ENCODE results near the gene TEKT5.

TEKT5 gene

DNA sequence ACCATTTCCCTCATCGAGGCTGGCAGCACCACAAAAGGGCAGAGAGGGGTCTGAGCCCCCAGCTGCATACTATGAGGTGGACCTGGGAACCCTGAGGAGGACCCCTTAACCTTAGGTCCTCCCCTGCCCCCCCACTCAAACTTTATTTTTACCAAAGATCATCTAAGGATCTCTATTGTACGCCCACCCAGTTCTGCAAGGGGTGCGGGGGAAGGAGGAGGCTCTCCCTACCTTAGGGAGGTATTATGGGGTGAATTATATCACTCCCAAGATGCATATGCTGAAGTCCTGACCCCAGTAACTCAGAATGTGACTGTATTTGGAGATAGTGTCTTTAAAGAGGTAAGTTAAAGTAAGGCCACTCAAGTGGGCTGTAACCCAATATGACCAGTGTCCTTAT, 87.6 kb downstream of the TEKT5 start:
- no peak for DNase-seq

DNA sequence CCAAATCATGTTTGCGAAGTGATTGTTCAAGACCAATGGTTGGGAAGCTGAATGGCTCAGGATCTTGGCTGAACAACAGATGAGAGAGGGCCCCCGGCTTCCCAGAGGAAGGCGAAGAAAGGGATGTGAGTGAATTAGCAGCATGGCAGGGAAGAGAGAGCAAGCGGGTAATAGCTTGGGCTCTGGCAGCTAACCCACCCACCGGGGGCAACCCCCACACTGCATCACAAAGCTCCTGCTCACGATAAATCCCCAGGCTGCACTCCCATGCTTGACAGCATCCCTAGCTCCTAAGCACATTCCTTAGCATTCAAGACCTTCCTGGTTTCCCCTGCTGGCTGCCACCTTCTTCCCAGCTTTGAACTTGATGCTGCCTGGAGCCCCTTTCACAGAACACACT, 88.1 kb downstream of the TEKT5 start:
- no peak for DNase-seq

DNA sequence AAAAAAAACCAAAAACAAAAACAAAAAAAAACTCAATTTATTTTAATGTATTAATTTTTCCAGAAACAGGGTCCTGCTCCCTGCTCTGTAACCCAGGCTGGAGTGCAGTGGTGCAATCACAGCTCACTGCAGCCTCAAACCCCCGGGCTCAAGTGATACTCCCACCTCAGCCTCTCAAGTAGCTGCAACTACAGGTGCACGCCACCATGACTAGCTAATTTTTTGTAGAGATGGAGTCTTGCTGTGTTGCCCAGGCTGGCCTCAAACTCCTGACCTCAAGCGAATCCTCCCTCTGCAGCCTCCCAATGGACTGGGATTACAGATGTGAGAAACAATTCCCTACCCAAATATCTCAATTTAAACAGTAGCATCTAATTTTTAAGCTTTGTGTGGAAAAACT, 89.1 kb downstream of the TEKT5 start:
- no peak for DNase-seq

DNA sequence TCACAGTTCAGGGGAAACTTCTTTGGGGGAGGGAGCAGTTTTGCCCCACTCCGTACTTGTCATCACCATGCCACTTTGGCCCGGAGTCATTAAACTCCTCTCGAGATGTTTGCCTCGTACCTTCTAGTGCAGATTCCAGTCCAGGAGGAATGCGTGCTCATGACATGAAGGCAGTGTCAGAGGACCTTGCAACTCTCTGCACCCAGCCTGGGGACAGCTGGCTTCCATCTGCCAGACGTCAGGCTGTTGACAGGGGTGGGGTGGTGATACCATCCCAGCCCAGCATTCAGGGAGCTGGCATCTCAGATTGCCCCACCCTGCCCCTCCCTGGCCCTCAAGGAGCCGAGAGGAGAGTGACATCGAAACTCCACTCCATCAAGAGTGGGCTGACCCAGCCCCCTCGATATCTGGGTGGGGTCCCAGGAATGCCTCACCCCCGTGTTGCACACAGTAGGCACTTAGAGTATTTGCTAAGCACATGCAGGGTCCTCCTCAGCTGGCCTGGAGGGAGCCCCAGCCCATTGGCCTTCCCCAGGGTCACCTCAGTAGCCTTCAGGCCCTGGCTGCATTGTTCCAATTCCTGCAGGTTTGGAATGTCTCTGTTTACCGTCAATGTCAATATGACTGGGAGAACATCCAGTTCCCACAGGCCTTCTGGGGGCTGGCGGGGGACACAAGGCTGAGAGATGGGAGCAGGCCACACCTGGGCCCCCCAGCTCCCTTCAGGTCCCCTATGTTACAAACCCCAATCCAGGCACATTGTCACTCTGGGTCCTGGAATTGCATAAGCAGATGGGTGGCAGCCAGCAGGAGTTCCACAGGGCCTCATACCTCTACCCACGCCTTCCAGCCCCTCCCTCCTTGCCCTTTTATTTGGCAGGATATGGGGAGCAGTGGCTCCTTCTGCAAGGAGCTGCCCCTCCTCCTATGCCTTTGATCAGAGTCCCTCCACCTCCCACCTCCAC, 93.0 kb downstream of the TEKT5 start:
- DNase-seq, result no peak

DNA sequence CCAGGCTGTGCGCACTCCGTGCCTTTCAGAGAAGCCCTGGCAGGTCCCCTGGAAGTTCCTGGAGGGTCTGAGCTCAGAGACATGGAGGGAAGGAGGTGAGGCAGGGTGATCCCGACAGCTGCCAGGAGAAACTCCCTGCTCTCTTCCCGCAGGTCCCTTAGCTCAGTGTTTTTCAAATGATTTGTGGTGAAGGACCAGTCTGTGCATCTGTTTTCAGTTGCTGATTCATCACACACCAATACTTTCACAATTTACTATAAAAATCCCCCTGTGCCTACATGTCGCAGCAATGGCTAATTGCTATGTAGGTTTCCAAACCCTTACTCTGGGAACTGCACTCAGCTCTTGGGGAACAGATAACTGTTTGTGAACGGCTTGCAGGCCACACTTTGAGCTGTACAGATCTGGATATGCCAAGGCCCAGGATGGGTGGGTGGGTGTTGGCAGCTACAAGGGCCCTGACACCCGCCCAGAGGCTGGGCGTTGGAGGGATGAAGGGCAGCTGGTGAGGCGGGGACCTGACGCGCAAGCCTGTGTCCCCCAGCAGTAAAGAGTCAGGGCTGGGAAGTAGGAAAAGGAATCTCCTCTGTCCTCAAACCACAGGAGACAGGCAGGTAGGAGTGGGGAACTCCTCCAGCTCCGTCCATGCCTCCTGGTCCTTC, 93.8 kb downstream of the TEKT5 start:
- no peak for DNase-seq

DNA sequence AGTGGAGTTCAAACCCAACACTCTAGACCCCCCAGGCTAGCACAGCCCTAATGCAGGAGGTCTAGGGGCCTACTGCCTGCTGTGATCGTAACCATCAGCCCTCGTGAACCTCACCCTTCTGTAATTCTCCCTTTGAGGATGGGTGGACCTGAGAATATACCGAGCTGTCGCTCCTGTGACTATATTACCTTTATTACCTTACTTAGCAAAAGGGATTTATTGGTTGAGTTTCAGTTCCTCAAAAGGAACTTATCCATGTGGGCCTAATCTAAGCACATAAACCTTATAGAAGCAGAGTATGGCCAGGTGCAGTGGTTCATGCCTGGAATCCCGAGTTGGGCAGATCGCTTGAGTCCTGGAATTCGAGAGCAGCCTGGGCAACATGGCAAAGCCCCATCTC, 95.1 kb downstream of the TEKT5 start:
- DNase-seq, result no peak

DNA sequence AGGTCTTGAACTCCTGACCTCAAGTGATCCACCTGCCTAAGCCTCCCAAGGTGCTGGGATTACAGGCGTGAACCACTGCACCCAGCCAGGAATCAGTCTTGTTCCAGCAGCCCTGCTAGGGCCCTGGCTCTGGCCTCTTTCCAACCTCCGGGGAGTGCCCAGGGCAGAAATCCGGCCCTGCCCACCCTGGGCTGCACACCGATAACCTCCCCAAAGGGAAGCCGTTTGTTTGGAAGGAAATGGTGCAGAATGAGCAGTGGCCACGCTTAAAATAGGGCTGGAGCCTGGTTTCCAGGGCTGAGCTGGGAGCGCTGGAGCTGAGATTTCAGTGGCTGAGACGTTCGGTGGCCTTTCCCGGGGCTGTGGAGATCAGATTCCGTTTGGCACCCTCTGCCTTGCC, 96.6 kb downstream of the TEKT5 start:
- no peak for DNase-seq

DNA sequence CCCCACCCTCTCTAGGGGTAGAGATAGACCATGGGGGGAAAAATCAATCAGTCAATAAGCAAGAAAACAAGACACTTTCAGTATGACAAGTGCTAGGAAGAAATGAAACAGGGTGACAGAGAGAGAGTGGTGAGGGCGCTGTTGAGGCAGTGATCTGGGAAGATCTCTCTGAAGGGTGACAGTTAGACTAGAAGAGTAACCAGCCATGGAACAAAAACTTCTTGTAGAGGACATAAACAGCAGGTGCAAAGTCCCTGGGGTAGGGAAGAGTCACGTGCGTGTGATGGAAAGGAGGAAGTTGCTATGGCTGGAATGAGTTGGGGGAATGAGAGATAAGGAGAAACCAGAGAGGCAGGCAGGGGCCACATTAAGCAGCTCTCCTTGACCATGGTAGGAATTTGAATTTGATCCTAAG, 97.5 kb downstream of the TEKT5 start:
- DNase-seq, result no peak

DNA sequence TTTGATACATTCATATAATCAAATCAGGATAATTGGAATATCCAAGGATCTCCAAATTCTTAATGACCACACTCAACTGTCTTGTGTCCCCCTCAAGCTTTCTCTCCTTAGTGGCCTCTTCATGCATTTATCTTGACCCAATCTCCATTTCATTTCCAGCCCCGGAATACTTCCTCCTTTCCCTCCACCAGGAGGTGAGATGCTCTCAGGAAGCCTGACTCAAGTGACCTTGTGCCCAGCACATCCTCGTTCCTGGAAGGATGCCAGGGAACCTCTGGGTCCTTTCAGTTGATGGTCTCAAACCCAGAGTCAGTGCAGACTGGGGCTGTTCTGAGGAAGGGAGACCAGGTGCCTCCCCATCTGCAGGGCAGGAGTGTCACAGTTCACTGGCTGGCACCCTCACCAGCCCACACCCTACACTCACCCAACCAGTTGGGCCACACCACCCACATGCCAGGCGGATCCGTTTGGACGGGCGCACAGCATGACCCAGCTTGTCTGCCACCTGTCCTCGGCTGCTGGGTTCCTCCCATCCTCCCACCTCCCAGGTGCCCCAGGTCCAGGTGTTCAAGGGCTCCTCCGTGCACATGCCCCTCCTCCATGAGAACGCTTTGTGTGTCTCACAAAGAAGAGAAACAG, 100.3 kb downstream of the TEKT5 start:
- no peak for DNase-seq

DNA sequence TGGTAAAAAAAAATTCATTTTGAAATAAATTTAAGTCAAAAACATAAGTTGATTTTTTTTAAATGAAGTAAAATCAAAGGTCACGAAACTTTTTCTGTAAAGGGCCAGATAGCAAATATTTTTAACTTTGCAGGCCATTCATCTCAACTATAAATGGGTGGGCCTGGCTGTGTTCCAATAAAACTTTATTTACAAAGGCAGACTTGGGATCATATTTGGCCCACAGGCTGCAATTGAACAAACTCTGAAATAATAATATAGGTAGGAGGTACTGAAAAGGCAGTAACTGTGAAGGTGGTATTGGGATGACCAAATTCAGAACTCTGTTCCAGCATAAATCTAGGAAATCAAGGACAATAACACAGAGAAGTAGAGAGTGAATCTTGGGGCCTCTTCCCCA, 102.1 kb downstream of the TEKT5 start:
- no peak for DNase-seq

DNA sequence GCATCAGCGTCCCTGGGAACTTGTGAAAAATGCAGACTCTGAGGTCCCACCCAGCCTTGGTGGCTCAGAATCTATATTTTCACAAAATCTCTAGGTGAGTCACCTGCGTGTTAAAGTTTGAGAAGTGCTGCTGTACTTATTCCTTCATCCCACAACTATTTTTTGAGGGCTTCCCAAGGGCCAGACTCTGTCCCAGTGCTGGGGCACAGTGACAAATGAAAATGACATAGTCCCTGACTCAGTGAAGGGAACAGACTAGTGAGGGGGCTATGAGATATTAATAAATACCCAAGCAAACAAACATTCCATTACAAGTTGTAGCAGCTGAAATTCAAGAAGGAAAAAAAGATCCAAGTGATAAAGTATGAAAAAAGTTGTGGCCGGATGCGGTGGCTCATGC, 104.4 kb downstream of the TEKT5 start:
- DNase-seq, result no peak

DNA sequence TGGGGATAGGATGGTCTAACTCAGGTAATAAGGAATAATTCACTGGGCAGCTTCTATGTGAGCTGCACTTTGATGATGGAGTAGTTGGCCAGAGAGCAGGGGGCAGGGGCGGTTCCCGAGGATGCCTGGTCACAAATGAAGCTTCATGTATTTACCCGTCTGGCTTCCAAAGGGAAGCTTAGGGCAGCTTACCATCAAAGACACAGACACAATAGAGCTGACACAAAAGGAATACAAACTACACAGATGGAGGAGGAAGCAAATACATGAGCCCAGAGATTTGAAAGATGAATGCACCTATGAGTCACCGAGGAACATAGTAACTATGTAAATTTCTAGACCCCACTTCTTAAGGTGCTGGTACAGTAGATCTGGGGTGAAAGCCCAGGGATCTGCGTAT, 105.6 kb downstream of the TEKT5 start:
- DNase-seq, result no peak

DNA sequence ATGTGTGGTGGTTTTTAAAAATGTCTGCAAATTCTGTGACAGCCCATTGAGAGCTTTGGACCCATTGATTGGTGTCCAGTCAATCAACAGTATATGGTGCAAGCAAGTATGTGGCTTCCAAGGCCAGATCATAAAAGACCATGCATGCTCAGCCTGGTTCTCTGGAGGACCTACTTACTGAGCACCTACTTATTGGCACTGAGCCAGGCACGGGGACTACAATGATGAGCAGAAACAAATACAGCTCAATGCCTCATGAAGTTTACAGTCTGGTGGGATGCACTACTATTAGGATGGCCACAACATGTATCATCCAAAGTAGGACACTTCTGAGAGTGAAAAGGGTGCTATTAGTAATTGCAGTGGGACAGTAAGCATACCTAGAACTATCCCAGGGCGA, 107.1 kb downstream of the TEKT5 start:
- DNase-seq, result no peak

DNA sequence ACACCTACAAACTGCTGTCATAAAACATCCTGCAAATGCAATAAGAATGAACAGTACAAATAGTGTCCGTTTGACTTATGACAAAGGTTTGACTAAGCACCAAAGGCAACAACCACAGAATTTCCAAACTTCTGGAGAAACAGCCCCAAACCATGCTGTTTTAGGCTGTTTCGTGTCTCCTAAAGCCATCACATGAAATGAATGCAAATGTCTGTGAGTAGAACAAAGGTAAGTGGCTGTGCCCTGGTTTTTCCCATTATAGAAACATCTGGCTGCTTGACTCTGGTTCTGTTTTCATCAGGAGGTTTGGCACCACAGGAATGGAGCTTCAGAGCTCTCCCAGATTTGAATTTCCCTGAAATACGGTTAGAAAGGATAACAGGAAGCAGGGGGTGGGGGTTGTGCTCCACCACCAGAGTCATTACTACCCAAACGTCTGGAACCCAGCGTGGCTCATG, 109.7 kb downstream of the TEKT5 start:
- DNase-seq, result no peak

DNA sequence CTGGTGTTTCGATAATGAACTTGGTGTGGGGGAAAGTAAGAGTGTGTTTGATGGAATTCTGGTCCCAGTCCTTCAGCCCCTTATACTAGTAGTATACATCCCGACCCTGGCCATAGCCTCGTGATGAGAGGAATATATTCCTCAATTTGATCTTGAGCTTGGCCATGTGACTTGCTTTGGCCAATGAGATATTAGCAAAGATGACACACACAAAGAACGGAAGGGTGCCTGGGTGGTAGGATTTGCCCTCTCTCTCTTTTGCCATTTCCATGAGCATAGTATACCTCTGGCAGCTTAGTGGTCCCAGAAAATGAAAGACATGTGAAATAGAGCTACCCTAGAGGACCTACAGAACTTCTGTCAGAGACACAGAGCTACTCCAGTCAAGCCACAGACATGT, 111.5 kb downstream of the TEKT5 start:
- no peak for DNase-seq

DNA sequence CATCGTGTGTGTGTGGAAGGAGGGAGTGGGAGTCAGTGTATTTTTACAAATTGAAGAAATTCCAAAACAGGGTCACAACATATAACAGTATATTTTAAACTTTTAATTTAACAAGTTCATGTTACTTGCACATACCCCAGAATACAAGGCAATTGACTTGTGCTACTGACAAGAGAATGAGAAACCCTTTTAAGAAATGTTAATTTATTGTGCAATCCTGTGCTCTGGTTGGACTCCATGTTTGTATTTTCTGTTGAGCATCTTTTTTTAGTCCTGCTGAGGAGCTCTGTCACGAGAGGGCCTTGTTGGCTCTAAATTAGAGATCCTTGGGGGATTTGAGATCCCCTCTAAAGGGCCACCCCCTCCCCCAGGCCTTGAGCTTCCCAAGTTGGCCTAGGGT, 113.2 kb downstream of the TEKT5 start:
- DNase-seq, result no peak

DNA sequence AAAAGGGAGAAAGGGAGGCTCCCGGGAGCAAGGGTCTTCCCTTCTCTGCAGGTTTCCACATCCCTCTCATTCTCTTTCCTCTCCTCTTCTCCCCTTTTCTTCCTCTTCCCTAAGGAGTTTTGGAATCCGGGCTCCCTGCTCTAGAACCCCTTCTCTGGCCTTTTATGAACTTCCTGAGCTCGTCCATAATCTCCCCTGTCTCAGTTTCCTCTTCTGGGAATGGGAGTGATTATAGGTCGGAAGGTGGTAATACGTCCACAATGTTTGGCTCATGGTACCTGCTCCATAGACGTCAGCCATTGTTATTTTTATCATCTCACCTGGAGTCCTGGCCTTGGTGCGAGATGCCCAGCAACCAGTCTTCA, 113.9 kb downstream of the TEKT5 start:
- no peak for DNase-seq

DNA sequence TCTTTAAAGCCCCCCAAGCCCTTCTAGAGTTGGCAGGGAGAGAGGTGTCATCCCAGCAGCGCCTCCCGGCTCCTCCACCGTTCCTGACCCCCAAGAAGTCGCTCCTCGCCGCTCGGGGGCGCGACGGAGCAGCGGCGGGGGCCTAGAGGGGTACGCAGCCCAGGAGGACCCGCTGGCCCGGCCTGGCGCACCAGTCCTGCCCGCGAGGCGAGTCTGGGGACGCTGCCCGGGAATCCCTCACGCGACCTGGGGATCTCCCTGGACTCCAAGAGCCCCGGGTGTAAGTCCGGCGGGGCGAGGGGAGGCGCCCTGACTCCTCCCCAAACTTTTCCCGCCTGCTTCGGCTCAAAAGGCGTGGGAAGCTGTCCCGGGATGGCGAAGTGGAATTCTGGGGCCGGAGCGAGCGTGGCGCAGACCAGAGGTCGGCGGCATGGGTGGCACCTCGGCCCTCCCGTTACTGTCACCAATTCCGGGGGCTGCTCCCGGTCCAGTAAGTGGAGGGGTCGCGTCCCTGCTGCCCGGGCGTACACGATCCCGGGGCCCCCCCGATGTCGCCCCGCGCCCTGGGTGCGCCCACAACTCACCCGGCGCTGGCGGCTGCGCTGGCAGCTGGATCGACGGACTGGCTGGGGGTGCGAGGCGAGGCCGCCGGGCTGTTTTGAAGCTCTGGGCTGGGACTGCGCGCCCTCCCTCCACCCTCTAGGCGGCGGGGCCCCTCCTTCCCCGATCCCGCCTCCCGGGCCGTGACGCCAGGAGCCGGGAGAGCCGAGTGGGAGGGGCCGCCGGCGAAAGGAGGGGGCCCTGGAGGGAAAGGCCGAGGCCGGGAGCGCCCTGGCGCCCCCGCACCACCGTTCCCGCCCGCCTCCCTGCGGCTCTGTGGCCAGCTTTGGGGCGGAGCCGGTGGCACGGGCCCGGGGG, 114.5 kb downstream of the TEKT5 start, which contains the start of gene EMP2:
EMP2 (minus strand) TSS at position 634 of the 918 bp plus-strand sequence. CDS start 32,981 bp downstream, outside the sequence.
- DNase-seq, result no peak

DNA sequence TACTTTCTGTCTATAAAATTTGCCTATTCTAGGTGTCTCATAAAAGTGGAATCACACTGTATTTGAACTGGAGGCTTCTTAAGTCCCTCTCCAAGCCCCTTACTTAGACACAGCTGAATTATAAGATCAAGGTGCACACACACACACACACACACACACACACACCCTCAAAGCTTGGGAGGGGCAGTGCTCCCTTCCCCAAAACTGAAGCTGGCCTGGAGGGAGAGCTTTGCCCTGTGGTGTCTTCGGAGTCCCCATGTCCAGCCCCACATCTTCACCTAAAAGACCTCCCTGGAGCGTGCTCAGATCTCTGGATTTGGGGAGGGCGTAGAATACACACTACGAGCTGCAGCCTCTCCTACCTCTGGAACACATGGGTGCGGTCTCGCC, 115.2 kb downstream of the TEKT5 start:
- DNase-seq, result no peak

DNA sequence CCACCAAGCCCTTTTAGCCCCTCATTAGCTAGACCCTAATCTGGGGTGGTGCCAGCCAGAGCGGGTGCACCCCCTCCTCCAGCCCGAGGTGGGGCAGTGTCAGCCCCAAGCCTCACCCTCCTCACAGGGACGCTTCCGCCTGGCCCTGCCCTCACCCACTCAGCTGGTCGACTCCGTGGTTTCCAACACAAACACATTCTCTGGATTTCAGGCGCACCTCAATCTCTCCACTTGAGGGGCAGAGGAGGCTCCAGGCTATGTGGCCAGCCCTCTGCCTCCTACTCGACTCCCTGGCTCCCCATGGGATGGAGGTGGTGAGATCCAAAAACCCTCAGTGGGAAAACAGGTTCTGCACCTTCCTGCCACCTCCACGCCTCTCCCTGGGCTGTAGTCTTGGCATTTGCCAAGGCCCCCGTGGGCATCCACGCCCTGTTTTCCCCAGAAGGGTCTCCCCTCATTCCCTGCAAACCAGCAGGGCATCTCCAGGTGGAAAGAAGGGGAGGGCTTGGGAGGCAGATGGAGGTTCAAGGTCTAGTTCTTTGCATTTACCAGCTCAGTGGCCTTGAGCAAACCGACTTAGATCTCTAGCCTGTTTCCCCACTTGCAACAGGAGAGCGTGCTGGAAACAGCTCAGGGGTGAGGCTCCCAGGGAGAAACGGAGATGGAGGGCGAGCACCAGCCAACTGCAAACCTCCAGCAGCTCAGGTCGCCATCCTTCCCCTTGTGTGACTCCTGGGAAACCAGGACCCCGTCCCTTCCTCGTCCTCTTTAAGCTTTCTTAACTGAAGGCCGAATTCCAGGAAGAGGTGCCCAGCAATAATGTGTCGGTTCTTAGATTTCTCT, 116.0 kb downstream of the TEKT5 start:
- DNase-seq, result no peak
